Amniotic epithelial cell (primary cell): ENCODE data around the gene SFSWAP.

Experiments used
- DNase-seq: peaks from one replicate; pipeline ENCODE4 v3.0.0-alpha.2; 2010; ENCODE audit warnings: low read depth

The SFSWAP gene

DNA sequence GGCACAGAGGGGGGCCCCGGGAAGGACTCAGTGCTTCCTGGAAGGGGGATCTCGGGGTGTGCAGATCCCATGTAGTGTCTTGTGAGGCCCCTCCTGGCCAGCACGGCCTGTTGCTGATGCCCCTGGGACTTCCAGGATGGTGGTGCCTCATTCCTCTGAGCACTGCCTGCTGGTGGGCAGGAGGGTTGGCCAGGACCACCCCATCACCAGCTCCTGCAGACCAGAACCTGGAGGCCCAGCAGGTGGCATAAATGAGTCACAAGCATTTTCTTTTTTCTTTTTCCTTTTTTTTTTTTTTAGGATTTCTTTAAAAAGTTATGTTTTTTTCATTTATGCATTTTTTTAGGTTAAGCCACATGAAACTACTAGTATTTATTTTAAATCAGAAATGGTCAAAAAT lies 125.3 kb downstream of the SFSWAP start:
- DNase-seq, result no peak

GRCh38 chr12:131836714-131837397 lies 126.0 kb downstream of the SFSWAP start:
- no peak for DNase-seq

GRCh38 chr12:131840643-131841416 lies 129.9 kb downstream of the SFSWAP start:
- no peak for DNase-seq

DNA sequence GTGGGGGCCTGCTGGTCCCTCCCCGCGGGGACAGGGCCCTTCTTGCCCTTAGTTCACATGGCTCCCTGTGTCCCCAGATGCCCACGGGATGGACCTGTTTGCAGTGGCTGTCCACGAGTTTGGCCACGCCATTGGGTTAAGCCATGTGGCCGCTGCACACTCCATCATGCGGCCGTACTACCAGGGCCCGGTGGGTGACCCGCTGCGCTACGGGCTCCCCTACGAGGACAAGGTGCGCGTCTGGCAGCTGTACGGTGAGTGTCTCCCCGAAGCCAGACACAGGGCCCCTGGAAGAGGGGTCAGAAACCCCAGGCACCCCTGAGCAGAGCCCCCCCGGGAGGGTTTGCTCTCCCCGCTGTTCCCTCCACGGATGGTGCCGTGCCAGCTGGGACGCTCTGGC lies 130.7 kb downstream of the SFSWAP start:
- DNase-seq, result no peak

GRCh38 chr12:131842169-131842568 lies 131.3 kb downstream of the SFSWAP start:
- no peak for DNase-seq

DNA sequence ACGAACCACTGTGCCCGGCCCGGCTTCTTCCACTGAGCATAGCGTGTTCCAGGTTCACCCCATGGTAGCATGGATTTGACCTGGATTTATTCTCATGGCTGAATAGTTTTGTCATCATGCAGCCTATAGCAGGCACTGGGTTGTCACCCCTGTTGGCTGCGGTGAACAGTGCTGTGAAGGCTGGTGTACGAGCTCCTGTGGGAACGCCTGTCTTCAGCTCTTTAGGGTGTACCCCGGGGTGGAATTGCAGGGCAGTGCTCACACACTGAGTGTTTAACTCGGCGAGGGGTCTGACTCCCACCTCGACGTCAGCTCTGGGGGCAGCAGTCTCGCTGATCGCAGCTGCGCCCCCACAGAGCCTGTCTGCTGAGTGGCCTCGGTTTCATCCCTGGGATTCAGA lies 132.6 kb downstream of the SFSWAP start:
- no peak for DNase-seq

DNA sequence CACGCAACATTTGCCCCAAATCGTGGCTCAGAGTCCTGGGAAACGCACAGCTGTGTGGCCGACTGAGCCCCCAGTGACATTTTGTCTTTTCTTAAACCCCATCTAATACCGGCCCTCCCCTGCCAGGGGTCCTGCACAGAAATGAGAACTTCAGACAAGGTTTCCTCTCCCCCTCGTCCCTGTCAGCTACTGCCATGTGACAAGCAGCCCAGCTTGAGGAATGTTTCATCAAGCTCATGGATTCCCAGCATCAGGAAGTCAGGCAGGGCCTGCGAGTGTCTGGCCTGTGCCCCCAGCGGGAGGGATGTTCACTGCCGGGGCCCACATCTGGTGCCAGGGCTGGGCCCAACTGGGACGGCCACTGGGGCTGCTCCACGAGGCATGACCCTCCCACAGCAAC lies 133.2 kb downstream of the SFSWAP start:
- DNase-seq, result no peak

- no peak for DNase-seq
Measured at GRCh38 chr12:131844656-131845055, 133.8 kb downstream of the SFSWAP start.

- no peak for DNase-seq
Measured at GRCh38 chr12:131845121-131845520, 134.2 kb downstream of the SFSWAP start.

DNA sequence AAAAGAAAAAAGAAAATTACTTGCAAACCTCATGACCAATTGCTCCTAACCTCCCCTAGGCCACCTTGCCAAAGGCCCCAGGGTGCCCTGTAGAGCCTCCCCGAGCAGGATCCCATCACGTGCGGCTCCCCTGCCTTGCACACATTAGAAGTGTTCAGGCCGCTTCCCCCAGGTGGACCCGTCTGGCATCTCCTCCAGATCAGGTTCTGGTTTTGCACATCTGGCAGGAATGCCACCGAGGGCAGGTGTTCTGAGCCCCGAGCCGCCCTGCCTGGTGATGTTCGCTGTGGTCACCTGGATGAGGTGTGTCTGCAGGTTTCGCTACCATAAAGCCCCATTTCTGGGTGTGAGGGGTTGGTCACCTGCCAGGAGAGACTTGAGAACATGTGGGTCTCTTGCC lies 136.6 kb downstream of the SFSWAP start:
- DNase-seq, result no peak

DNA sequence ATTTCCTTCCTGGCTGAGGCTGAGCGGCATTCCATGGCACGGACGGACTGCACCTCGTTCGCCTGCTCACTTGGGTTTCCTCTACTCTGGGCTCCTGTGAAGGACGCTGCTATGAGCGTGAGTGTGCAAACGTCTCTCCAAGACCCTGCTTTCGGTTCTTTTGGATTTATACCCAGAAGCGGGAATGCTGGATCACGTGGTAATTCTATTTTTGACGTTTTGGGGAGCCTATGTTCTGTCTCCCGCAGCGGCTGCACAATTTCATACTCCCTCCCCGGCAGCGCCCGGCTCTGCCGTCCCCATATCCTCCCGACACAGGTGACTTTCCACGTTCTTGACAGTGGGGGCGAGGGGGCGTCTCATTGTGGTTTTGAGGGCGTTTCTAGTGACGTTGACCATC lies 137.9 kb downstream of the SFSWAP start:
- no peak for DNase-seq
